Fibroblast of lung (primary cell): ENCODE data around the gene PIGC. TPM values are rescaled to one million over a fixed set of nuclear protein-coding genes. Genes with fewer than 3 reads are reported as not detected.

ENCODE experiments used
- DNase-seq, 2 donors: peaks; one replicate each; pipeline versions ENCODE4 v3.0.0 to v3.0.0-alpha.2; 2010; ENCODE audit warnings: low read depth in 2 of 2
- H2AFZ ChIP-seq: 2 replicates; pipeline ENCODE4 v1.5.1; 2012; ENCODE audit warnings: low read length, control low read depth, inconsistent platforms
- H3K27ac ChIP-seq: 2 replicates; pipeline ENCODE4 v1.5.1; 2011; ENCODE audit warnings: low read length, control low read depth; ENCODE audit not compliant: insufficient read depth
- H3K27me3 ChIP-seq: 2 replicates; pipeline ENCODE4 v1.5.1; 2011; ENCODE audit warnings: mild to moderate bottlenecking, low read length; ENCODE audit not compliant: control insufficient read depth, insufficient read depth
- H3K36me3 ChIP-seq: 2 replicates; pipeline ENCODE4 v1.5.1; 2011; ENCODE audit warnings: low read length; ENCODE audit not compliant: control insufficient read depth, insufficient read depth
- H3K4me1 ChIP-seq: 2 replicates; pipeline ENCODE4 v1.5.1; 2011; ENCODE audit warnings: low read length; ENCODE audit not compliant: control insufficient read depth, insufficient read depth; ENCODE audit errors: extremely low read depth
- H3K4me2 ChIP-seq: 2 replicates; pipeline ENCODE4 v1.5.1; 2011; ENCODE audit warnings: low read length, control low read depth; ENCODE audit not compliant: insufficient read depth; ENCODE audit errors: extremely low read depth
- H3K4me3 ChIP-seq, 4 experiments: fragments of 200-600 bp in 1 of 4; sonication (generic) in 1 of 4; replicated peaks in 1 of 4; 2 replicates each; pipeline ENCODE4 v1.5.1; 2011 to 2016; ENCODE audit warnings: low read length in 4 of 4, low read depth in 3 of 4, mild to moderate bottlenecking in 3 of 4, control low read depth in 2 of 4, inconsistent platforms in 1 of 4, mixed read lengths in 1 of 4; ENCODE audit not compliant: insufficient read depth in 1 of 4; ENCODE audit errors: control extremely low read depth in 1 of 4
- H3K79me2 ChIP-seq: 2 replicates; pipeline ENCODE4 v1.5.1; 2012; ENCODE audit warnings: mild to moderate bottlenecking, low read length, inconsistent platforms; ENCODE audit not compliant: control insufficient read depth, insufficient read depth
- H3K9ac ChIP-seq: 2 replicates; pipeline ENCODE4 v1.5.1; 2011; ENCODE audit warnings: mild to moderate bottlenecking, low read length, control low read depth; ENCODE audit not compliant: insufficient read depth
- H3K9me3 ChIP-seq: 2 replicates; pipeline ENCODE4 v1.5.1; 2012; ENCODE audit warnings: low read depth, low read length; ENCODE audit not compliant: control insufficient read depth, insufficient read depth
- H4K20me1 ChIP-seq: 2 replicates; pipeline ENCODE4 v1.5.1; 2011; ENCODE audit warnings: low read length; ENCODE audit not compliant: control insufficient read depth, insufficient read depth; ENCODE audit errors: extremely low read depth
- EZH2 ChIP-seq: IDR thresholded peaks from 2 replicates; pipeline ENCODE4 v1.5.1; 2012; ENCODE audit warnings: low read length, control low read depth, mild to moderate bottlenecking; ENCODE audit errors: missing control alignments
- polyA plus RNA-seq, 2 donors: library from polyadenylated mRNA; depleted of rRNA in 1 of 2; stranded (reverse) in 1 of 2; unstranded in 1 of 2; fragments of >200 nt; gene quantifications; 2 replicates each; pipeline ENCODE4 v1.2.1, GENCODE V29; 2011 to 2012; ENCODE audit warnings: missing spikeins in 1 of 2
- total RNA-seq: library from RNA; depleted of rRNA; stranded (reverse); fragments of >200 nt; gene quantifications from 2 replicates; pipeline ENCODE4 v1.2.1, GENCODE V29; 2014
- TF ChIP-seq, protein P1 (sequence below), 2 donors: IDR thresholded peaks in 1 of 2; conservative IDR thresholded peaks in 1 of 2; 1 replicate in 1 of 2; 2 replicates in 1 of 2; pipeline ENCODE4 v1.5.1; 2011 to 2012; ENCODE audit warnings: low read length in 2 of 2, control low read depth in 1 of 2, inconsistent platforms in 1 of 2, low read depth in 1 of 2, mild to moderate bottlenecking in 1 of 2

Gene PIGC
- total and polyA plus RNA-seq, 2 donors (not counting 1 experiment from before 2014, with no cell fraction given) = 20.3 to 28.9 TPM

DNA sequence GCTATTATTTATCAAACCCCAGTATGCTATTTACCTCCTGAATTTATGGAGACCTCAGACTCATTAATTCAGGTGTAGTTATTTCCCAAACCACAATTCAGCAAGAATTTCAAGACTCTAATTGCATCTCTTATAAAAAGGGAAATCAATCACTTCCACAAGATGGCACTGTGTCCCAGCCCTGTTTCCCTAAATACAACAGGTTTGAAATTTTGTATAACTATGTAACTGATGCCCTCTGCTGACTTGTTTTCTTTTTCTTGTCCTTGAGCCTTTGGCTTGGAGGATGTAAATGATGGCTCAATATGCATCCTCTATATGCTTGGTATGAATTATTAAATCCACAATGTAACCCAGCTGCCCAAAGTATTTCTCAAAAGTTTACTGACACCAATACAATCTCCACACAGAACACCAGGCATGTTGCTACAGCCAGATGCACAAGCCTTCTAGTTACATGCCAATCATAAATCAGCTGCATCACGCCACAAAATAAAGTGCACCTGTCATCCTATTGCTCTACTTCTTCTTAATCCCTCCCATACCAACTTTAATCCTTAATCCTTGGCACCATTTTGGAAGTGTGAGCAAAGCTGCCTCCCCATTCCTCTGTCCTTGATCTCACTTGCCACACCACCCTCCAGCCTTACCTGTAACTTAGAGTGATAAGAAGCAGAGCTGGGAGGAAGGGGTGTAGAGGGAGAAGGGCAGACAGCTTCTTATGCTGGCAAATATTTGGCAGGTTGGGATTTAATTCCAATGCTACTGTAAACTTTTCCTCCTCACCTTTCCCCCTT lies 14.3 kb downstream of the PIGC start:
- TF ChIP-seq EZH2 = no peak
- TF ChIP-seq, protein P1, sequence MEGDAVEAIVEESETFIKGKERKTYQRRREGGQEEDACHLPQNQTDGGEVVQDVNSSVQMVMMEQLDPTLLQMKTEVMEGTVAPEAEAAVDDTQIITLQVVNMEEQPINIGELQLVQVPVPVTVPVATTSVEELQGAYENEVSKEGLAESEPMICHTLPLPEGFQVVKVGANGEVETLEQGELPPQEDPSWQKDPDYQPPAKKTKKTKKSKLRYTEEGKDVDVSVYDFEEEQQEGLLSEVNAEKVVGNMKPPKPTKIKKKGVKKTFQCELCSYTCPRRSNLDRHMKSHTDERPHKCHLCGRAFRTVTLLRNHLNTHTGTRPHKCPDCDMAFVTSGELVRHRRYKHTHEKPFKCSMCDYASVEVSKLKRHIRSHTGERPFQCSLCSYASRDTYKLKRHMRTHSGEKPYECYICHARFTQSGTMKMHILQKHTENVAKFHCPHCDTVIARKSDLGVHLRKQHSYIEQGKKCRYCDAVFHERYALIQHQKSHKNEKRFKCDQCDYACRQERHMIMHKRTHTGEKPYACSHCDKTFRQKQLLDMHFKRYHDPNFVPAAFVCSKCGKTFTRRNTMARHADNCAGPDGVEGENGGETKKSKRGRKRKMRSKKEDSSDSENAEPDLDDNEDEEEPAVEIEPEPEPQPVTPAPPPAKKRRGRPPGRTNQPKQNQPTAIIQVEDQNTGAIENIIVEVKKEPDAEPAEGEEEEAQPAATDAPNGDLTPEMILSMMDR (conservative IDR thresholded peaks at IDR 0.05 in 1 of 2, IDR thresholded peaks at IDR 0.05 in 1 of 2; ENCODE audit: low read depth in 1 of 2, low read length in 2 of 2) = peak; percentile 63 to 64
- H3K9ac ChIP-seq = no peak overlapping the region
- no peaks in the 10 kb centered on the region for H3K36me3 ChIP-seq

DNA sequence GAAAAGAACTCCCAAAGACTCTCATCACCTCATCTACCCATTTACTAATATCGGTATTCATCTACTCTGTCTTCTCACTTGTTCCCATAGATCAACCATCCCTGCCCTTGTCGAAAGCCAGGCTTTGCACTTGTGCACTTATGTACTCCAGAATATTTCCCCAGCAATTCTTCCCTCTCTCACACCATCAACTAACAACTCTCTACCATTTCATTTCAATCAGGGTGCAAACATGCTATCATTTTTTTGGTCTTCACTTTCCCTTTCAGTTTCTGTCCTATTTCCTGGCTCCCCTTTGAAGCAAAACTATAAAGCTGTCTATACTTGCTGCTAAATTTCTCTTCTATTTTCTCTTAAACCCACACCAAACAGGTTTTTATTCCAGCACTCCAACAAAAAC lies 16.7 kb downstream of the PIGC start:
- no peak overlapping the region for H2AFZ ChIP-seq
- no peak overlapping the region for H3K4me3 ChIP-seq
- no peaks in the 10 kb centered on the region for H3K79me2 ChIP-seq
- H3K9me3 ChIP-seq = no peaks in the 10 kb centered on the region
- no peaks in the 10 kb centered on the region for H3K4me1 ChIP-seq
- no peaks in the 10 kb centered on the region for H4K20me1 ChIP-seq
- DNase-seq = no peak
- TF ChIP-seq EZH2 = no peak
- TF ChIP-seq, protein P1 (conservative IDR thresholded peaks at IDR 0.05 in 1 of 2, IDR thresholded peaks at IDR 0.05 in 1 of 2; ENCODE audit: low read depth in 1 of 2, low read length in 2 of 2) = no peak
- H3K9ac ChIP-seq = no peak overlapping the region
- H3K27me3 ChIP-seq = no peaks in the 10 kb centered on the region
- no peak overlapping the region for H3K4me2 ChIP-seq
- H3K27ac ChIP-seq = no peak overlapping the region
- H3K36me3 ChIP-seq = no peaks in the 10 kb centered on the region

More for the DNA sequence above, 14.3 kb downstream of the PIGC start:
- Histone ChIP-seq H3K9me3 (no peaks in the 10 kb centered on the region), H3K27me3 (no peaks in the 10 kb centered on the region), H3K4me2 (no peak overlapping the region), H3K79me2 (no peaks in the 10 kb centered on the region), H2AFZ (no peak overlapping the region), H3K27ac (no peak overlapping the region), H3K4me1 (no peaks in the 10 kb centered on the region), H3K4me3 (no peak overlapping the region), H4K20me1 (no peaks in the 10 kb centered on the region)
- peak; percentile 68 to 78 for DNase-seq

DNA sequence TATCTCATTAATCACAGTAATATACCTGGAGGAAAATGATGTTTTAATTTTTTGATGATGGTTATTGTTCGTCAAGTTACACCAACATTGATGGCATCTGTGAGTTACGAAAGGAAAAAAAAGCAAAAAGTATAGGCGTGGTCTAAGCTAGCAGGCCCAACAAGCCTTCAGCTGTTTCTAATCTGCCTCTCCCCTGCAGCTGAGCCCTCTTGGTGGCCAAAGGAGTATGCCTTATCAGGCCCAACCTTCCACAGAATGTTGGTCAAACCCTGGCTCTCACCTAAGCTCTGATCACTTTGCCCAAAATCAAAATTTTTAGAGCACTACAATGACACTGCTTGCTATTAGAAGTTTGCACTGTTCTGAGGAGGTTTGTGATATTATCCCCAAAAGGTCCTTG lies 18.5 kb downstream of the PIGC start:
- no peaks in the 10 kb centered on the region for H3K79me2 ChIP-seq
- TF ChIP-seq, protein P1 (conservative IDR thresholded peaks at IDR 0.05 in 1 of 2, IDR thresholded peaks at IDR 0.05 in 1 of 2; ENCODE audit: low read depth in 1 of 2, low read length in 2 of 2) = no peak
- no peak for TF ChIP-seq EZH2
- H3K27me3 ChIP-seq = no peaks in the 10 kb centered on the region
- H3K4me3 ChIP-seq = no peak overlapping the region
- no peak overlapping the region for H2AFZ ChIP-seq
- no peaks in the 10 kb centered on the region for H3K9me3 ChIP-seq
- H4K20me1 ChIP-seq = no peaks in the 10 kb centered on the region
- DNase-seq = no peak
- no peak overlapping the region for H3K4me2 ChIP-seq
- no peaks in the 10 kb centered on the region for H3K36me3 ChIP-seq
- H3K4me1 ChIP-seq = no peaks in the 10 kb centered on the region
- no peak overlapping the region for H3K9ac ChIP-seq
- H3K27ac ChIP-seq = no peak overlapping the region
